Inflammatory macrophage treated with lipopolysaccharide for 1 hour (primary cell): ENCODE data around the gene BOLA3.
"Not testable (repeated sequence)": the region's sequence is repeated elsewhere in the genome, so short reads cannot be mapped to it uniquely, and the experiment has no call there.

Source experiments
- DNase-seq, 2 donors: peaks; one replicate each; pipeline ENCODE4 v3.0.0-alpha.2; 2020 to 2022

The BOLA3 gene, protein sequence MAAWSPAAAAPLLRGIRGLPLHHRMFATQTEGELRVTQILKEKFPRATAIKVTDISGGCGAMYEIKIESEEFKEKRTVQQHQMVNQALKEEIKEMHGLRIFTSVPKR

DNA sequence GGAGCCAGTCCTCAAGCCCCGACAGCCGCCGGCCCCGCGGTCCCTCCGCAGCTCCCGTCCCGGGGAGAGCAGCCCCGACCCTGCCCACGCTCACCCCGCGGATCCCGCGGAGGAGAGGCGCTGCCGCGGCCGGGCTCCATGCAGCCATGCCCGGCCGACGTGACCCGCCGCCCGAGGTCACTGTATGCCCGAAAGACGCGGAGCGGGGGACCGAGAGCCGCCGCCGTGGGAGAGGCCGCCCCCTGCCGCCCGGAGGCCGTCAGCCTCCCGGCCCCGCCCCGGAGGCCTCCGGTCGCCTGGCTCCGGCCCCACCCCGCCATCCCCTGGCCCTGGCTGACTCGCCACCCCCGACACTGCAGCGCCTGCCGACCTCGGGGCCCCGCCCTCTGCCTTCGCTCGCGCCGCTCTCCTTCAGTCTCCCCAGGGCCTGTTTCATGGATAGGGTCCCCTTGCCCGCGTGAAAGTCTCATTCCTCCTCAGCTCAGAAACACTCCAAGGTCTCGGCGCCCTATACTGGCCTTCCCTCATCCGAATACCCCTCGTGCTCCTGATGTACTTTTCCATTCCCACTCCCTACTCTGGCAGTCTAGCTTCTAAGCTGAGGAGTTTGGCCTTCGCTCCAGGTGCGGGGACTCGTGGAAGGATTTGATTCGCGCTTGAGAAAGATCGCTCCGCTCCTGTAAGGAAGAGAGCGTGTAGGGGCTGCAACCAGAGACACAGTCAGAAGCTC is at the start of gene BOLA3:
BOLA3 (minus strand) TSS at position 186 of the 730 bp plus-strand sequence; CDS start at position 148, 38 bp downstream.
- DNase-seq = peak; percentile 77 to 87

DNA sequence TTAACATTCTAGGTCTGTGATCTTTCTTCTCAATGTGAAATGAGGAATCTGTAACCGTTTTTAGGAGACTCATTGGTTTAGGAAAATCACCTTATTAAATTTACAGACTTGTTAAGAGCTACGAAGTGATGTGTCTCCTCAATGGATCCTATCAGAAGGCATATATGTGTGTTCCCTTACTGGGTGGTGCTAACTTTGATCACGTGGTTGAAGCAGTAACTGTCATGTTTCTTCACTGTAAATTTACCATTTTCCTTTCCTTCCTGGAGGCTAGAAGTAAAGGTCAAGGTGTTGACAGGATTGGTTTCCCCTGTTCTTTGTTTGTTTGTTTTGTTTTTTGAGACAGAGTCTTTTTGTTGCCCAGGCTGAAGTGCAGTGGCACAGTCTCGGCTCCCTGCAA is 49.3 kb upstream of the BOLA3 start:
- no peak for DNase-seq

DNA sequence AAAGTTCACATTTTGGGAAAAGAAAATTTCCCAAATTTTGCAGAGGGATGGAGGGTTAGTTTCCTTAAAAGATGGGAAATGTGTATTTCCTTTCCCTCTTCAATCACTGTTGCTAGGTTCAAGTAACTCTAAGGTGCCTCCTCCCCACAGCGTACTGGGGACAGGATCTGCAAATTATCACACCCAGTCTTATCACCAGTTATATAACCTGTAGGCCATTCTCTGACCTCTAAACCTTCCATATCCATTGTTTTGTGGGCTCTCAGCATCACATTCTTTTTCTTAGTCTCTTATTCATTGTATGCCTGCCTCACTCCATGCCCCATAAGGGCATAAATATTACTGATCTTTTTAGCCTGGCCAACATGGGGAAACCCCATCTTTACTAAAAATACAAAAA is 47.1 kb upstream of the BOLA3 start:
- DNase-seq = no peak

DNA sequence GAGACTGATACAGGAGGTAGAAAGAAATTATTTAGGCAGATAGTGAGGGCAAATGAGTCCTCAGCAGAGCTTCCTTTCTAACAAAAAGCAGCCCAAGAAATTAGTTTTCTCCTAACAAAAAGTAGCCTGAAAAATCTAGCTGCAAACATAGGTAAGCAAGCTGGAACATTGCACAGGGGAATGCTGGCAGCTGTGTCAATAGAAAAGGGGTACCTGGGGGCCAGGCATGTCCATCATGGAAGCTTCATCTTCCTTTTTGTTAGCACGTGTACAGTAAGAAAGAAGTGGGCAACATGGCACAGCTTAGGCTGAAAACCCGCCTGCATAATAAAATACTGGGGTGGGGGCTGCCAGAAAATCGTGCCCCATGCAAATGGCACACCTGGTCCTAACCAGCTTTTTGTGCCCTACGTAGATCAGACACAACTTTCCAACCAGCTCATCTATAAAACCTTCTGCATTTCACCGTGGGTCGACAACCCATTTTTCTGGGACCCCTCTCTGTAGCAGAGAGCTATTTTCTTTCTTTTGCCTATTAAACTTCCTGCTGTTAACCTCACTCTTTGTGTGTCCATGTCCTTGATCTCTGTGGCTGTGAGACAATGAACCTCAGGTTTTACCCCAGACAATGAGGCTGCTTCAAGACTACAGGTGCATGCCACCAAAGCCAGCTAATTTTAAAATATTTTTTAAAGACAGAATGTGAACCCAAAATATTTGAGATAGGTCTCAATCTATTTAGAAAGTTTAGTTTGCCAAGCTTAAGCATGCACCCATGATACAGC is 44.1 kb upstream of the BOLA3 start:
- no peak for DNase-seq

DNA sequence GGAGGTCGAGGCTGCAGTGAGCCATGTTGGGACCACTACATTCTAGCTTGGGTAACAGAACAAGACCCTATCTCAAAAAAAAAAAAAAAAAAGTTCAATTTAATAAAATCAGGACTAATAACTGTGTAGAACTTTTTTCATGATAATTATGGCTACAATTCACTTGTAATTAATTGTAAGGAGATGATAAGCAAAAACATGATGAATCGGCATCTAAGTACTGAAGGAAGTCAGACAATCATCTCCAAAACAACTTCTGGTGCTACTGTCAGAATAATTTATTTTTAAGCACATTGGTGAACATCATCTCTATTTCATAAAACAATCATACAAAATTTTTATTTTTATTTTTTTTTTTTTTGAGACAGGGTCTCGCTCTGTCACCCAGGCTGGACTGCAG is 41.0 kb upstream of the BOLA3 start:
- DNase-seq = no peak

DNA sequence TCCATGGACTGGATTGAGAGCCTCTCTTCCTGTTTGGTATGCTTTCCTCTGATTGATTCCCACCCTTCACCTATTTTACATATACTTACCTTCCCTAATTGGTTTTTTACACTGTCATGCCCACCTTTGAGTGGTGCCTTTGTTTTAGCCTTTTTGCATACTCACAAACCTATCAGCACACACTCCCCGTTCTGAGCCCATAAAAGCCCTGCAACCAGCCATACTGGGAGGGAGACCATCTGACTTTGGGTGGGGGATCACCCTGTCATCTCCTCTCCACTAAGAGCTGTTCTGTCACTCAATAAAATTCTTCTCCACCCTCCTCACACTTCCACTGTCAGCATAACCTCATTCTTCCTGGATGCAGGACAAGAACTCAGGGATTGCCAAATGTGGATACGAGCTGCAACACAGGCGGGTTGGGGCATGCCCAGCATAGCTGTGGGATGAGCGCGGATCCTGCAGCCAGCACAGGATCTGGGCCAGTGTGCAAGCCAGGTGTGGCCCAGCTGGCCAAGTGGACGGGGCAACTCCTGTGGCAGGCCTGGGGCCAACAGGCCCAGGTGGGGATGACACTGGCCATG is 40.4 kb upstream of the BOLA3 start:
- no peak for DNase-seq

DNA sequence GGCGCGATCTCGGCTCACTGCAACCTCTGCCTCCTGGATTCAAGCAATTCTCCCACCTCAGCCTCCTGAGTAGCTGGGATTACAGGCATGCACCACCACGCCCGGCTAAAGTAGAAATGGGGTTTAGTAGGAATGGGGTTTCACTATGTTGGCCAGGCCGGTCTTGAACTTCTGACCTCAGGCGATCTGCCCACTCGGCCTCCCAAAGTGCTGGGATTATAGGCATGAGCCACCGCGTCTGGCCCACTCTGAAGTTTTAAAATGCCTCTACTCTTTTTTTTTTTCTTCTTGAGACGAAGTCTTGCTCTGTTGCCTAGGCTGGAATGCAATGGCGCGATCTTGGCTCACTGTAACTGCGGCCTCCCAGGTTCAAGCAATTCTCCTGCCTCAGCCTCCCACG is 39.0 kb upstream of the BOLA3 start:
- DNase-seq = not testable (repeated sequence)

DNA sequence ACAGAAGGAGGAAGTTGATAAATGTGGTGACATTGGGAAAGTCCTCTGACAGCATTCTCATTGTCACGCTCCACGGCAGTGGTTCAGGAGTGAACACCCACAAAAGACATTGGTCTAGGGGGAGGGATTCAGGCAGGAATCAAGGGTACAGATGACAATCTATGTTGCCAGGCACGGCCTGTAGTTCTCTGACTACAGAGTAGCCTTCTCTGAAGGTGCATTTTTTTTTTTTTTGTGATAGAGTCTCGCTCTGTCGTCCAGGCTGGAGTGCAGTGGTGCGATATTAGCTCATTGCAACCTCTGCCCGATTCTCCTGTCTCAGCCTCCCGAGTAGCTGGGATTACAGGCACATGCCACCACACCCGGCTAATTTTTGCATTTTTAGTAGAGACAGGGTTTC is 38.3 kb upstream of the BOLA3 start:
- peak; percentile 92 to 98 for DNase-seq

DNA sequence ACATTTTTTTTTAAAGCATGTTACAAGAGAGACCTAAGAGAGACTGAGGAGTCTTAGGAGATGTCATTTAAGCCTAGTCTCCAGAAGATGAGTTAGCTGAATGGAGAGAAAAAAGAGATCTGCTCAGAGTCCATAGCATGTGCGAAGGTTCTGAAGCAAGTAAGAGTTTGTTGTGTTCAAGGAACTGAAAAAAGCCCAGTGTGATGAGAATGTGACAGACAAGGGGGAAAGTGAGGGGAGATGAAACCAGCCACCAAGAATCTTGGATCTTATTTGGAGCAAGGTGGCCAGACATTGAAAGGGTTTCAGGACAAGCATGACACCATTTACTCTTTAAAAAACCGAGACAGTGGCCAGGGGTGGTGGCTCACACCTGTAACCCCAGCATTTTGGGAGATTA is 36.2 kb upstream of the BOLA3 start:
- no peak for DNase-seq

DNA sequence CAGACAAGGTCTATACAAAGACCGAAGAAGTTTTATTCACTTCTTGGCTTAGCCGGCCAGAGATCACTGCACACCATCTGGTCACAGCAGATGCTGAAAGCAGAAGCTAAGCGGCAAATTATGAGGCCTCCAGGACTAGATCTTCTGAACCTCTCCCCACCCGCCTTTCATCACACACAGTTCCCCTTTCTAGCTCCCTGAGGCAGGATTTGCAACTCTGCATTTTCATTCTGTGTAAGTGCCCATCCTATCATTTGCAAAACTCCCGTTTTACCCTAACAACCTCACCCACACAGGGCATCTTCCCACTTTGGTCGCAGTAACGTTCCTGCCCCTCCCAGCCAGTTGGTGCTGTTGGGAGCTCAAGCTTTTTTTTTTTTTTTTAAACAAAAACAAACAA is 34.0 kb upstream of the BOLA3 start:
- DNase-seq = peak; percentile 96 to 100

DNA sequence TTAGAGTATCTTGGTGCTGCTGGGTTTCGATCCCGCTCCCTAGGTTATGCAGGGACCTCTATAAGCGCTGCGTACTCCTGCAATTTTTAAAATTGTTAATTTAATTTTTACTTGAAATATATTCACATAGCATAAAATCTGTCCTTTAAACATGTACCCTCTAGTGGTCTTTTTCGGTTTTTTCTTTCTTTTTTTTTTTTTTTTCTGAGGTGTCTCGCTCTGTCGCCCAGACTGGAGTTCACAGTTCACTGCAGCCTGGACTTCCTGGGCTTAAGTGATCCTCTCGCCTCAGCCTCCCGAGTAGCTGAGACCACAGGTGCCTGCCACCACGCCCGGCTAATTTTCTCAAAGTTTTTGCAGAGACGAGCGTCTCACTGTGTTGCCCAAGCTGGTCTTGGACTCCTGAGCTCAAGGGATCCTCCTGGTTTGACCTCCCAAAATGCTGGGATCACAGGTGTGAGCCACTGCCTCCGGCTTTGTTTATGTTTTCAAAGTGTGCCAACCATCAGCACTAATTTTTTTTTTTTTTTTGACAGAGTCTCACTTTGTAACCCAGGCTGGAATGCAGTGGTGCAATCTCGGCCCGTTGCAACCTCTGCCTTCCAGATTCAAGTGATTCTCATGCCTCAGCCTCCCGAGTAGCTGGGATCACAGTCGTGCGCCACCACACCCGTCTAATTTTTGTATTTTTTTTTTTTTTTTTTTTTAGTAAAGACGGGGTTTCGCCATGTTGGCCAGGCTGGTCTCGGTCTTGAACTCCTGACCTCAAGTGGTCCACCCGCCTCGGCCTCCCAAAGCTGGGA is 31.6 kb upstream of the BOLA3 start:
- DNase-seq = no peak

DNA sequence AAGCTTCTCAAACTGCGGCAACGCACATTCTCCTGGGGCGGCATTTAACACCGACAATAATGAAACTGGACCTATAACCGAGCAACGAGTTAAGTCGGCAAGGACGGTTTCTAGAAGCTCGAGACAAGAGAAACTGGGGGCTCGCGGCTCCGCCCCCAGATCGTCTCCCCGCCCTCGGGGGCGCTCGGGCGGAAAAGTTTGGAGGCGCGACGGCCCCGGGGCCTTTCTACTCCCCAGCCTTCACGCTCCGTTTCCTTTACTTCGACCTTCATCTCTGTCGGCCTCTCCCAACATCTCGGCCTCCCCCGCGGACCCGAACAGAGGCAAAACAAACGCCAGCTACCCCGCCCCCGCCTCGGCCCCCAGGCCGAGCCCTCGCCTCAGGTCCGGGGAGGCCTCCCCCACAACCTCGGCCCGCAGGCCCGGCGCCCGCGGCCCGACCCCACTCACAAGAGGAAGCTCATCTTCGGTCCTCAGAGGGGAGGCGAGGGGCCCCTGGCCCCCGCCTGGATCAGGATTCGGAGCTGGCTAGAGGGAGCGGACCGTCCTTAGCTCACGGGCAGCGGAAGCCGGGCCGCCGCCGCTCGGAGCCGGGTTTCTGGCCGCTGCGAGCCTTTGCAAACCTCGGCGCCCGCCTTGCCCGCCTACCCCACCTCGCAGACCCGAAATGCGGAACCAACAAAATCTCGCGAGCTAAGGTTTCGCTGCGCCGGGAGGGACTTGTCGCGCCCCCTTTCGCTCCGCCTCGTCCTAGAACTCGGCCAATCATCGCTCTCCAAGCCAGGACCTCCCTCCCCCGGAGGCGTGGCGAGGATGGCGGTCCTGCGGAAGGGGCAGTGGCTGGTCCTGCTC is 30.7 kb upstream of the BOLA3 start, which contains the start of gene MOB1A:
MOB1A (minus strand) TSS at position 669 of the 852 bp plus-strand sequence; CDS start at position 464, 205 bp downstream.
- peak; percentile 98 to 99 for DNase-seq

DNA sequence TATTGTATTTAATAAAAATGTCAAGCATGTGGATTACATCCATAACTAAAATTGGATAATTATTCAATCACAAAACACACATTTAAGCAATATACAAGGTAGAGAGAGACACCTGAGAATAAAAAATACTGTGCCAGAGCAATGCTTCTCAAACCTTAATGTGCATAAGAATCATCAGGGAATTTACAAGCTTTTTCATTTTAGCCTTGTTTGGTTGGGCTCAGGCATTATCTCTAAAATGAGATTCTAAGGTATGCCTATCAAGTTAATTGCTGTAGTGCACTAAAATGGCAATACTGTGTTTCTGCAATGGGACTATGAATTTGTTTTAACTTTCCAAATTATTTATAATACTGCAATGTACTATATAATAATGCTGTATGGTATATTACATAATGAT is 30.0 kb upstream of the BOLA3 start:
- no peak for DNase-seq

DNA sequence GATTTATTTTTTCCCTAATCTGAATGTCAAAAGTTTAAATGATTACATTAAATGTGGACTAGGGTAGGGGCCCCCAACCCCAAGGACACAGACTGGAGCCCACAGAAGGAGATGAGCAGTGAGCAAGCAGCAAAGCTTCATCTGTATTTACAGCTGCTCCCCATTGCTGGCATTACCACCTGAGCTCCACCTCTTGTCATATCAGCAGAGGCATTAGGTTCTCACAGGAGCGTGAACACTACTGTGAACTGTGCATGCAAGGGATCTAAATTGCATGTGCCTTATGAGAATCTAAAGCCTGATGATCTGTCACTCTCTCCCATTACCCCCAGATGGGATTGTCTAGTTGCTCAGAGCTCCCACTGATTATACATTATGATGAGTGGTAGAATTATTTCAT is 27.2 kb upstream of the BOLA3 start:
- no peak for DNase-seq

DNA sequence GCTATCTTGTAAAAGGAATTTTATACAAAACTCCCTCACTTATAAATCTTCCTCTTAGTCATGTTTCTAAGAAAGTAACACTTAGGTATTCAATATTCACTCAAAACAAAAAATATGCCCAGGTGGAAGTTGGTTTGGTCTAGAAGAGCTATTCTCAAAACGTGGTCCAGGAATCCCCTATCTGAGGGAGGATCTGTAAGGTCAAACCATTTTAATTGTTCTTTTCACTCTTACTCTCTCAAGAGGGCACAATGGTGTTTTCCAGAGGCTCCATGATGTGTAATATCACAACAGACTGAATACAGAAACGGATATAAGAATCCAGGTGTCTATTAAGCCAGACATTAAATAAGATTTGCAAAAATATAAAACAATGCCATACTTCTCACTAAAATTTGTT is 21.0 kb upstream of the BOLA3 start:
- no peak for DNase-seq

DNA sequence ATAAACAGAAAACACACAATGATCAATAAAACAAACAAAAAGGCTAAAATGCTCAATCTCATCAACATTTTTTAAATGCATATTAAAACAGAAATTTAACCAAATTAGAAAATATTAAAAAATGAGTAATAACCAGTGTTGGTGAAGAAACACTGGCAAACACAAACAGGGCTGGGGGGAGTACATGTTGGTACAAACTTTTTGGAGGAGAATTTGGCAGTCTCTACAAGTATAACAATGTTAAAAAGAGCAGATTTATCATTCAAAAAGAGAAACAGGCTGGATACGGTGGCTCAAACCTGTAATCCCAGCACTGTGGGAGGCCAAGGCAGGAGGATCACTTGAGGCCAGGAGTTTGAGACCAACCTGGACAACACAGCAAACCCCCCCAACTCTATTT is 17.0 kb upstream of the BOLA3 start:
- no peak for DNase-seq

DNA sequence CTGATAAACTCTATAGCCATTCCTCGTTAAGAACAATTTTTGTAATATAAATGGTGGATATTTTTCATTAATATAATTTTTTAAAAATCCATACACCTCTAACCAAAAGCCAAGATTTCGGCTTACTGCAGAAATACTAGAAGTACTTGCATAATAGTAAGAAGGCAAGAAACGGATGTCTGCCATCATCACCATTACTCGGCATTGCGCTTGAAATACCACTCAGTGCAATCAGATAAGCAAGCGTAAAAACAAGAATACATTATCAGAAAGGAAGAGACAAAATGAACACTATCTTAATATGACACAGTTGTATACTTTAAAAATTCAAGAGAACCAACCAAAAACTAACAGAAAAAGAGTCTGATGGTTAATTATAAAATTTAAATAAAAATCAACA is 15.2 kb upstream of the BOLA3 start:
- DNase-seq = no peak

DNA sequence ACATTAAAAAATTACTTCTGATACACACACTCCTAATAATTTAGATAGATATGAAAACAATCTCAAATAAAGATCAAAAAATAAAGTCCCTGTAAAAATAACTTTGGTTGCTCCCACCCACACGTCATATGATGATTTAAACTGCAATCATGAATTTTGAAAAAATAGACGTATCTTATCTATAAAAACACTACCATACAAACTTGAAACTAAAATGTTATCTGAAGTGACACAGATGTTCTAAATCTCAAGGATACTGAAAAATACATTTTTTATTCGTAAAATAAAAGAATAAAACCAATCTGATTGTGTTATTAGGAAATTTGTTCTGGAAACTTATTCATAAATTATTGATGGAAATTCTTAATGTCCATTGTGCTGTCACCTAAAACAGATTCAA is 8.1 kb upstream of the BOLA3 start:
- no peak for DNase-seq

DNA sequence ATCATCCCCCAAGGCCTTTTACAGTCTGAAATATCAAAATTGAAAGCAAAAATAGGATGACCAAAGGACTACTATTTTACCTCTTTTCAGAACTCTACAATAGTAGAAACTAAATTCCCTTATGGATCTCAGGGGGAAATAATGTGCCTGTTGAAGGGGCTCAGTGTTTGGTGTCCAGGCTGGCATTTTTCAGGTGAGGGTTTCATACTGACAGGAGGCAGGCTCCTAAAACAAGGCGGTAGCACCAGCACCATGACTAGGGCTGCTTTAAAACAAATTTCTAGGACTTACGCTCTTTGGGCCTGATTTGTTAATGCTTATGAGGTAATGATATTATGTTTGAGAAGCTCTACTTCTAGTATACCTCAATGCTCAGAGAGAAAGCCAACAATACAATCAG is 5.2 kb upstream of the BOLA3 start:
- no peak for DNase-seq

DNA sequence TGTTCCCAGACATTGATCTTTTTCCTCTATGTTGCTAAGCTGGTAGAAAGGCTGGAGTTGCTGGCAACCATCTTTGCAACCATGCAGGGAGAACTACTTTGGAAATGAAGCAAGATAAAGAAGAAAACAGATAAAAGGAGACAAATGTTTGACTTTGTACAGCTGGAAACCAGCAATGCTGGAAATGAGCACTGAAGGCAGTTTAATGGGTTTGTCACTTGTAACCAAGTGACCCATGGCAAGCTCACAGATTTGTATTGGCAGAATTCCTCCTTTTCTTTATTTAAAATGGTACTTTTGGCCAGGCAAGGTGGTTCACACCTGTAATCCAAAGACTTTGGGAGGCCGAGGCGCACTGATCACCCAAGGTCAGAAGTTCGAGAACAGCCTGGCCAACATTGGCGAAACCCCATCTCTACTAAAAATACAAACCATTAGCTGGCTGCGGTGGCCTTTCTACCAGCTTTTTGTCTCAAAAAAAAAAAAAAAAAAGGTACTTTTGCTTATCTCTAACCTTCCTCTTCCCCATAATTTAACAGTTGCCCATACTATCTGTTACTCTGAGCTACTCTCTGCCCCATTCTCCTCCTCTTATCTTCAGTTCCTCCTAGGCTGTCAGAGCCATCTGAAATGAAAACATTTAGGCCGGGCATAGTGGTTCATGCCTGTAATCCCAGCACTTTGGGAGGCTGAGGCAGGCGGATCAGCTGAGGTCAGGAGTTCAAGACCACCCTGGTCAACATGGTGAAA is 2.0 kb upstream of the BOLA3 start:
- DNase-seq = no peak

DNA sequence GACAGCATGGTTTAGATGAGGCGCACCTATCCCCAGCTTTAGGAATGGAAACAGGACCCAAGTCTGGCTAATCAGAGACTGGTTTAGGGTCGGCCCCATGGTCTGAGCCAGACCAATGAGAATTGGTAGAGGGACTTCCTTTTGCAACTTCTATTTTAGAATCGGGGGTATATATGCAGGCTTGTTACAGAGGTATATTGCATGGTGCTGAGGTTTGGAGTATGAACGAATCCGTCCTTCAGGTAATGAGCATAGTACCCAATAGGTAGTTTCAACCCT is 1.5 kb upstream of the BOLA3 start:
- DNase-seq = no peak
